Measurements from ENCODE around the gene SNX32.

DNA sequence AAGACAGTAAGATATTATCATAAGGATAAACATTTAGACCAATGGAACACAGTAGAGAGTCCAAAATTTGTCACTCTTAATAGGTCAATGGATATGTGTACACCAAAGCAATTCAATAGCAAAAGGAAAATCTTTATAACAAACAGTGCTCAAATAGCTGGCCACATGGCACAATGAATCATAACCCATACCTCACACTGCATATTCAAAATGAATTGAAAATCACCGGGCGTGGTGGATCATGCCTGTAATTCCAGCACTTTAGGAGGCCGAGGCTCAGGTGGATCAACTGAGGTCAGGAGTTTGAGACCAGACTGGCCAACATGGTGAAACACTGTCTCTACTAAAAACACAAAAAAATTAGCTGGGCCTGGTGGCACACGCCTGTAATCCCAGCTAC, 8.4 kb downstream of the SNX32 start:
- TF ChIP-seq, protein P1, sequence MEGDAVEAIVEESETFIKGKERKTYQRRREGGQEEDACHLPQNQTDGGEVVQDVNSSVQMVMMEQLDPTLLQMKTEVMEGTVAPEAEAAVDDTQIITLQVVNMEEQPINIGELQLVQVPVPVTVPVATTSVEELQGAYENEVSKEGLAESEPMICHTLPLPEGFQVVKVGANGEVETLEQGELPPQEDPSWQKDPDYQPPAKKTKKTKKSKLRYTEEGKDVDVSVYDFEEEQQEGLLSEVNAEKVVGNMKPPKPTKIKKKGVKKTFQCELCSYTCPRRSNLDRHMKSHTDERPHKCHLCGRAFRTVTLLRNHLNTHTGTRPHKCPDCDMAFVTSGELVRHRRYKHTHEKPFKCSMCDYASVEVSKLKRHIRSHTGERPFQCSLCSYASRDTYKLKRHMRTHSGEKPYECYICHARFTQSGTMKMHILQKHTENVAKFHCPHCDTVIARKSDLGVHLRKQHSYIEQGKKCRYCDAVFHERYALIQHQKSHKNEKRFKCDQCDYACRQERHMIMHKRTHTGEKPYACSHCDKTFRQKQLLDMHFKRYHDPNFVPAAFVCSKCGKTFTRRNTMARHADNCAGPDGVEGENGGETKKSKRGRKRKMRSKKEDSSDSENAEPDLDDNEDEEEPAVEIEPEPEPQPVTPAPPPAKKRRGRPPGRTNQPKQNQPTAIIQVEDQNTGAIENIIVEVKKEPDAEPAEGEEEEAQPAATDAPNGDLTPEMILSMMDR (IDR thresholded peaks at IDR 0.05; ENCODE audit: extremely low read depth in 1 of 2, insufficient read depth in 1 of 2, low read depth in 1 of 2, low read length in 2 of 2): no peak
- no peak for TF ChIP-seq POLR2AphosphoS5 (IDR thresholded peaks at IDR 0.05; ENCODE audit: insufficient read depth, low read depth, low read length)
- no peak for TF ChIP-seq POLR2A (IDR thresholded peaks at IDR 0.05; ENCODE audit: low read depth, low read length)

All from endothelial cell of umbilical vein (primary cell).